OCI-LY1 (cell line): ENCODE measurements around the gene FOXO3B.
"Not testable (repeated sequence)": the region's sequence is repeated elsewhere in the genome, so short reads cannot be mapped to it uniquely, and the experiment has no call there.

Experiments used
- H2AFZ ChIP-seq: fragments of 200-600 bp; sonication (generic), shearing (Covaris generic); 2 replicates; pipeline ENCODE4 v1.6.0; 2014; ENCODE audit warnings: antibody characterized with exemption, mild to moderate bottlenecking, low read length
- H3F3A ChIP-seq: fragments of 200-600 bp; sonication (generic), shearing (Covaris generic); 2 replicates; pipeline ENCODE4 v1.6.0; 2014; ENCODE audit warnings: mild to moderate bottlenecking, antibody characterized with exemption, low read length, moderate library complexity; ENCODE audit not compliant: insufficient read depth
- H3K27ac ChIP-seq: fragments of 200-600 bp; sonication (generic); 2 replicates; pipeline ENCODE4 v1.5.1; 2014; ENCODE audit warnings: low read length, mixed run types, mild to moderate bottlenecking, low read depth; ENCODE audit not compliant: poor library complexity, severe bottlenecking
- H3K27me3 ChIP-seq: fragments of 200-600 bp; sonication (generic); 2 replicates; pipeline ENCODE4 v1.6.0; 2014; ENCODE audit warnings: antibody characterized with exemption, mild to moderate bottlenecking, low read length, moderate library complexity; ENCODE audit not compliant: insufficient read depth
- H3K36me3 ChIP-seq: fragments of 200-600 bp; sonication (generic); 2 replicates; pipeline ENCODE4 v1.6.1; 2014; ENCODE audit warnings: mild to moderate bottlenecking, antibody characterized with exemption, low read length, moderate library complexity, mixed read lengths; ENCODE audit not compliant: insufficient read depth
- H3K4me1 ChIP-seq: fragments of 200-600 bp; sonication (generic); 2 replicates; pipeline ENCODE4 v1.5.1; 2014; ENCODE audit warnings: mild to moderate bottlenecking, low read length, moderate library complexity; ENCODE audit not compliant: insufficient read depth, severe bottlenecking
- H3K4me2 ChIP-seq: fragments of 200-600 bp; sonication (generic), shearing (Covaris generic); 2 replicates; pipeline ENCODE4 v1.6.1; 2014; ENCODE audit warnings: low read length
- H3K4me3 ChIP-seq: fragments of 200-600 bp; sonication (generic); 2 replicates; pipeline ENCODE4 v1.5.1; 2014; ENCODE audit warnings: low read length, low read depth, mild to moderate bottlenecking, mixed read lengths; ENCODE audit not compliant: poor library complexity, severe bottlenecking
- H3K79me2 ChIP-seq: fragments of 200-600 bp; shearing (Covaris generic); 2 replicates; pipeline ENCODE4 v1.6.1; 2016; ENCODE audit warnings: mixed run types, low read length, mixed read lengths; ENCODE audit not compliant: insufficient read depth
- H3K9ac ChIP-seq: fragments of 200-600 bp; sonication (generic), shearing (Covaris generic); 2 replicates; pipeline ENCODE4 v1.6.1; 2014; ENCODE audit warnings: mild to moderate bottlenecking, low read length, mixed read lengths
- H3K9me2 ChIP-seq: fragments of 200-600 bp; sonication (generic), shearing (Covaris generic); 2 replicates; pipeline ENCODE4 v1.6.1; 2014; ENCODE audit warnings: low read depth, mild to moderate bottlenecking, low read length, mixed read lengths
- H3K9me3 ChIP-seq: fragments of 200-600 bp; shearing (Covaris generic); 2 replicates; pipeline ENCODE4 v1.6.1; 2014; ENCODE audit warnings: low read length, mixed read lengths
- H4K20me1 ChIP-seq: fragments of 200-600 bp; sonication (generic), shearing (Covaris generic); 2 replicates; pipeline ENCODE4 v1.6.0; 2016; ENCODE audit warnings: mild to moderate bottlenecking, low read length; ENCODE audit not compliant: insufficient read depth

The FOXO3B gene

GRCh38 chr17:18676928-18677327 is 5.2 kb downstream of the FOXO3B start:
- not testable (repeated sequence) for H3K9ac ChIP-seq, H3K9me3 ChIP-seq, H2AFZ ChIP-seq, H3K27ac ChIP-seq, H3K9me2 ChIP-seq, H4K20me1 ChIP-seq, H3F3A ChIP-seq, H3K79me2 ChIP-seq, H3K4me3 ChIP-seq, H3K27me3 ChIP-seq, H3K36me3 ChIP-seq, H3K4me1 ChIP-seq, H3K4me2 ChIP-seq

- H3K79me2 ChIP-seq, H3F3A ChIP-seq, H3K4me1 ChIP-seq, H3K9ac ChIP-seq, H2AFZ ChIP-seq, H3K4me3 ChIP-seq, H3K9me3 ChIP-seq, H3K36me3 ChIP-seq, H3K9me2 ChIP-seq, H4K20me1 ChIP-seq, H3K27me3 ChIP-seq, H3K4me2 ChIP-seq, H3K27ac ChIP-seq: not testable (repeated sequence)
These were observed 9.5 kb downstream of the FOXO3B start for GRCh38 chr17:18672395-18673227.

GRCh38 chr17:18668625-18669024 is 13.5 kb downstream of the FOXO3B start:
- not testable (repeated sequence) for H3K27me3 ChIP-seq, H2AFZ ChIP-seq, H3K9ac ChIP-seq, H3K9me2 ChIP-seq, H3K36me3 ChIP-seq, H3F3A ChIP-seq, H3K4me2 ChIP-seq, H3K4me3 ChIP-seq, H3K27ac ChIP-seq, H4K20me1 ChIP-seq, H3K4me1 ChIP-seq, H3K9me3 ChIP-seq, H3K79me2 ChIP-seq

GRCh38 chr17:18667535-18667934 is 14.6 kb downstream of the FOXO3B start:
- not testable (repeated sequence) for H3F3A ChIP-seq, H3K4me2 ChIP-seq, H2AFZ ChIP-seq, H3K9me2 ChIP-seq, H3K9ac ChIP-seq, H3K4me3 ChIP-seq, H3K79me2 ChIP-seq, H3K9me3 ChIP-seq, H3K36me3 ChIP-seq, H3K27ac ChIP-seq, H4K20me1 ChIP-seq, H3K27me3 ChIP-seq, H3K4me1 ChIP-seq

DNA sequence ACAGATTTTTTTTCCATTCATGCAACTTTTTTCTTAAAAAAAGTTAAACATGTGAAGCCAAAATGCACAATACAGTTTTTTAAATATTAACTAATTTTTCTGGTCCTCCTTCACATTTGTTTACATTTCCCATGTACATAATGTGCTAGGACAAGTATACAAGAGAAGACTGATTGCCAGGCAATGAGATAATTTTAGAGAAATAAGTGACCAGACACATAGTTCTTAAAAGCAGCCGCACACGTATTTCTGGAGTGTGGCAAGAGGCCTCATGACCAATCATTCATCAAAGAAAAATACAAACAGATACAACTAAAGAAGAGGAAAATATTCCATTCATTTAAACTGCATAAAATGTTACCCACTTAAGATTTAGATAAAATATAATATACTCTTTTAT is 15.8 kb downstream of the FOXO3B start:
- H3K79me2 ChIP-seq, H3K9ac ChIP-seq, H3K4me3 ChIP-seq, H3K4me2 ChIP-seq, H3K27me3 ChIP-seq, H3K9me2 ChIP-seq, H4K20me1 ChIP-seq, H3K4me1 ChIP-seq, H2AFZ ChIP-seq, H3F3A ChIP-seq, H3K9me3 ChIP-seq, H3K27ac ChIP-seq, H3K36me3 ChIP-seq: not testable (repeated sequence)

GRCh38 chr17:18661924-18662624 is 20.0 kb downstream of the FOXO3B start:
- not testable (repeated sequence) for H3F3A ChIP-seq, H3K9me3 ChIP-seq, H3K27ac ChIP-seq, H3K79me2 ChIP-seq, H4K20me1 ChIP-seq, H3K4me2 ChIP-seq, H3K9ac ChIP-seq, H3K4me3 ChIP-seq, H3K36me3 ChIP-seq, H2AFZ ChIP-seq, H3K9me2 ChIP-seq, H3K27me3 ChIP-seq, H3K4me1 ChIP-seq

DNA sequence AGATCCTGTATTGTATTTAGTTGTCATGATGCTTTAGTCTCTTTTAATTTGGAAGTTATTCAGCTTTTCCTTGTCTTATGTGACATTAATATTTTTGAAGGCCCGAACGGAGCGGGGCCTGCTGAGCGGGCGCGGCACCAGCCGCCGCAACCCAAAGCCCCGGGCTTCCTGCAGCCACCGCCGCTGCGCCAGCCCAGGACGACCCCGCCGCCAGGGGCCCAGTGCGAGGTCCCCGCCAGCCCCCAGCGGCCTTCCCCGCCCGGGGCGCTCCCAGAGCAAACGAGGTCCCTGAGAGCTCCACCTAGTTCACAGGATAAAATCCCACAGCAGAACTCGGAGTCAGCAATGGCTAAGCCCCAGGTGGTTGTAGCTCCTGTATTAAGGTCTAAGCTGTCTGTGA is 32.0 kb downstream of the FOXO3B start:
- not testable (repeated sequence) for H3K9me2 ChIP-seq, H3K9me3 ChIP-seq, H2AFZ ChIP-seq, H3F3A ChIP-seq, H3K4me3 ChIP-seq, H3K27ac ChIP-seq, H3K4me1 ChIP-seq, H3K27me3 ChIP-seq, H4K20me1 ChIP-seq, H3K4me2 ChIP-seq, H3K36me3 ChIP-seq, H3K9ac ChIP-seq, H3K79me2 ChIP-seq
